HL-60 (cell line): ENCODE measurements around the gene ARID1A.
A peak's percentile ranks its signal among the peaks of the same experiment; 100 is the strongest.

Experiments used
- DNase-seq, 2 experiments: peaks; one replicate each; pipeline ENCODE4 v3.0.0-alpha.2; 2010 to 2020; ENCODE audit warnings: low read depth in 1 of 2, low spot score in 1 of 2
- H3K27ac ChIP-seq: fragments of 250-450 bp; sonication (Bioruptor Pico); replicated peaks from 2 replicates; pipeline ENCODE4 v1.5.1; 2020; ENCODE audit warnings: mild to moderate bottlenecking, moderate library complexity
- H3K27me3 ChIP-seq: fragments of 250-450 bp; sonication (Bioruptor Pico); 2 replicates; pipeline ENCODE4 v1.5.1; 2021; ENCODE audit warnings: mild to moderate bottlenecking, moderate library complexity; ENCODE audit not compliant: insufficient read depth, poor library complexity, severe bottlenecking
- H3K4me3 ChIP-seq: replicated peaks from 2 replicates; pipeline ENCODE4 v1.5.1; 2011; ENCODE audit warnings: mild to moderate bottlenecking, control low read depth, low read length; ENCODE audit not compliant: insufficient read depth
- GABPA ChIP-seq: IDR thresholded peaks from 2 replicates; pipeline ENCODE4 v1.6.1; 2012; ENCODE audit warnings: low read depth
- POLR2AphosphoS5 ChIP-seq: IDR thresholded peaks from 2 replicates; pipeline ENCODE4 v1.6.1; 2012; ENCODE audit warnings: low read depth
- SPI1 ChIP-seq: IDR thresholded peaks from 2 replicates; pipeline ENCODE4 v1.6.1; 2012; ENCODE audit warnings: low read depth, mild to moderate bottlenecking, borderline replicate concordance
- TF ChIP-seq, protein P1 (sequence below): IDR thresholded peaks from one replicate; pipeline ENCODE4 v1.5.1; 2011; ENCODE audit warnings: low read length, control low read depth, inconsistent platforms; ENCODE audit not compliant: insufficient read depth
- TF ChIP-seq, protein P2 (sequence below): IDR thresholded peaks from 2 replicates; pipeline ENCODE4 v1.6.1; 2012; ENCODE audit warnings: low read depth; ENCODE audit not compliant: insufficient replicate concordance

The ARID1A gene

DNA sequence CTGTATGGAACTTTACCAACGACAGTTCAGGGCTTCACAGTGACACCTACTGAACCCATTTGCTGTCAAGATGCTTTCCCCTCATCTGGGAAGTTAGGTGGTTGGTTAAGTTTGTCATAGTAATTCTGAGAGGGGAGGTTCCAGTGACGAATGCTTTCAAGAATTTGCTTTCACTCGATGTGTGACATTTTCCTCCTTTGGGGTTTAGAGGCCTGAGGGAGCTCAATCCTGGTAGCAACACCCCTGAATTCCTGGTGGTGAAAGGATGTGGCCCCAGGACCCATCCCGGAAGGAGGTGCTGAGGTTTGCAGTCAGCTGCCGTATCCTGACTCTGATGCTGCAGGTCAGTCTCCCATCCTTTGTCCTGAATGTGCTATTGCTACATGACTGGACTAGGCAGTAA is 94.7 kb downstream of the ARID1A start:
- no peak overlapping the region for H3K4me3 ChIP-seq
- H3K27me3 ChIP-seq = no peaks in the 10 kb centered on the region
- TF ChIP-seq POLR2AphosphoS5 (no peak), SPI1 (no peak), GABPA (no peak)
- TF ChIP-seq, protein P1, sequence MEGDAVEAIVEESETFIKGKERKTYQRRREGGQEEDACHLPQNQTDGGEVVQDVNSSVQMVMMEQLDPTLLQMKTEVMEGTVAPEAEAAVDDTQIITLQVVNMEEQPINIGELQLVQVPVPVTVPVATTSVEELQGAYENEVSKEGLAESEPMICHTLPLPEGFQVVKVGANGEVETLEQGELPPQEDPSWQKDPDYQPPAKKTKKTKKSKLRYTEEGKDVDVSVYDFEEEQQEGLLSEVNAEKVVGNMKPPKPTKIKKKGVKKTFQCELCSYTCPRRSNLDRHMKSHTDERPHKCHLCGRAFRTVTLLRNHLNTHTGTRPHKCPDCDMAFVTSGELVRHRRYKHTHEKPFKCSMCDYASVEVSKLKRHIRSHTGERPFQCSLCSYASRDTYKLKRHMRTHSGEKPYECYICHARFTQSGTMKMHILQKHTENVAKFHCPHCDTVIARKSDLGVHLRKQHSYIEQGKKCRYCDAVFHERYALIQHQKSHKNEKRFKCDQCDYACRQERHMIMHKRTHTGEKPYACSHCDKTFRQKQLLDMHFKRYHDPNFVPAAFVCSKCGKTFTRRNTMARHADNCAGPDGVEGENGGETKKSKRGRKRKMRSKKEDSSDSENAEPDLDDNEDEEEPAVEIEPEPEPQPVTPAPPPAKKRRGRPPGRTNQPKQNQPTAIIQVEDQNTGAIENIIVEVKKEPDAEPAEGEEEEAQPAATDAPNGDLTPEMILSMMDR = no peak
- TF ChIP-seq, protein P2, sequence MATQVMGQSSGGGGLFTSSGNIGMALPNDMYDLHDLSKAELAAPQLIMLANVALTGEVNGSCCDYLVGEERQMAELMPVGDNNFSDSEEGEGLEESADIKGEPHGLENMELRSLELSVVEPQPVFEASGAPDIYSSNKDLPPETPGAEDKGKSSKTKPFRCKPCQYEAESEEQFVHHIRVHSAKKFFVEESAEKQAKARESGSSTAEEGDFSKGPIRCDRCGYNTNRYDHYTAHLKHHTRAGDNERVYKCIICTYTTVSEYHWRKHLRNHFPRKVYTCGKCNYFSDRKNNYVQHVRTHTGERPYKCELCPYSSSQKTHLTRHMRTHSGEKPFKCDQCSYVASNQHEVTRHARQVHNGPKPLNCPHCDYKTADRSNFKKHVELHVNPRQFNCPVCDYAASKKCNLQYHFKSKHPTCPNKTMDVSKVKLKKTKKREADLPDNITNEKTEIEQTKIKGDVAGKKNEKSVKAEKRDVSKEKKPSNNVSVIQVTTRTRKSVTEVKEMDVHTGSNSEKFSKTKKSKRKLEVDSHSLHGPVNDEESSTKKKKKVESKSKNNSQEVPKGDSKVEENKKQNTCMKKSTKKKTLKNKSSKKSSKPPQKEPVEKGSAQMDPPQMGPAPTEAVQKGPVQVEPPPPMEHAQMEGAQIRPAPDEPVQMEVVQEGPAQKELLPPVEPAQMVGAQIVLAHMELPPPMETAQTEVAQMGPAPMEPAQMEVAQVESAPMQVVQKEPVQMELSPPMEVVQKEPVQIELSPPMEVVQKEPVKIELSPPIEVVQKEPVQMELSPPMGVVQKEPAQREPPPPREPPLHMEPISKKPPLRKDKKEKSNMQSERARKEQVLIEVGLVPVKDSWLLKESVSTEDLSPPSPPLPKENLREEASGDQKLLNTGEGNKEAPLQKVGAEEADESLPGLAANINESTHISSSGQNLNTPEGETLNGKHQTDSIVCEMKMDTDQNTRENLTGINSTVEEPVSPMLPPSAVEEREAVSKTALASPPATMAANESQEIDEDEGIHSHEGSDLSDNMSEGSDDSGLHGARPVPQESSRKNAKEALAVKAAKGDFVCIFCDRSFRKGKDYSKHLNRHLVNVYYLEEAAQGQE = no peak
- no peak overlapping the region for H3K27ac ChIP-seq
- DNase-seq = no peak

DNA sequence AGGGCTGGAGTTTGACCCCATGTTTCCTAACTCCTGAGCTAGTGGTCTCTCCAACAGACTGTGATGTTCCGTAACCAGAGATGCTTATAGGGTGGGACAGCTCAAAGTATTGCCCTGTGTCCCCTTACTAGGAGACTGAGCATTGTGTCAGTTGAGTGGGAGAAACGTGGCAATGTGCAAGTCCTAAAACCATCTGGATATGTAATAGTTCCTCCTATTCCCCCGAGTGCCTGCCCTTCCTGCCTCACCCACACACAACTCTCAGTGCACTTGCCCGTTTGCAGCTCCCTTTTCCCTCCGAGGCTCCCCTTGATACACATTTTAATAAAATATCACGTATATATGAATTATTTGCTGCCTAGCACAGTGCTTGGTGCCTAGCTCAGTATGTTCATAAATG is 95.3 kb downstream of the ARID1A start:
- H3K4me3 ChIP-seq = no peak overlapping the region
- H3K27ac ChIP-seq = no peak overlapping the region
- DNase-seq = peak in 1 of 2 experiments; percentile 18
- TF ChIP-seq, protein P1 = no peak
- TF ChIP-seq, protein P2 = no peak
- TF ChIP-seq POLR2AphosphoS5 = peak; percentile 26; the same call in 1 of the 2 replicates
- no peak for TF ChIP-seq GABPA
- no peak for TF ChIP-seq SPI1
- no peaks in the 10 kb centered on the region for H3K27me3 ChIP-seq

DNA sequence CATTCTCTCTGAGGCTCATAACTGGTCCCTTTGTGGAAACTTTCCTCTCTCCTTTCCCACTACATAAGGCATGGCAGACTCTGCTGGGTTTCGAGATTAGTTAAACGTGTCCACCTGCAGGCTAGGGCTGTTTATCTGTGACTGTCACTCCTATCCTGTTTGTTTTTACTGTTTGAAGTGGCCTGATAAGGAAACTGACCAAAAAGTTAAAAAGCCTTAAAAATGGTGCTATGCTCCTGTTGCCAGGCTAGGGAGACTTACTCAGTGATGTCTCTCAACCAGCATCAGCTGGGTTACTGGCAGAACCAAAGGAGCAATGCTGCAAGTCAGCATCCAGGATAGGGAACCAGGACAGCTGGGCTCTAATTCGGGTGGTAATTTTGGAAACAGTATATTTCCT is 95.8 kb downstream of the ARID1A start:
- no peak for DNase-seq
- Histone ChIP-seq H3K4me3 (no peak overlapping the region), H3K27ac (no peak overlapping the region), H3K27me3 (no peaks in the 10 kb centered on the region)
- TF ChIP-seq GABPA (no peak), SPI1 (no peak), POLR2AphosphoS5 (no peak)
- TF ChIP-seq, protein P1 = no peak
- TF ChIP-seq, protein P2 = no peak
